ENCODE measurements around the gene GFI1B.
"Not testable (repeated sequence)": the region's sequence is repeated elsewhere in the genome, so short reads cannot be mapped to it uniquely, and the experiment has no call there.

GFI1B gene

GRCh38 chr9:132995121-132995420 is 16.6 kb downstream of the GFI1B start:
- H3K4me3 ChIP-seq (ENCODE audit: low read depth, low read length): no peak overlapping the region
- DNase-seq (ENCODE audit: low read depth, low spot score): no peak
- no peak for TF ChIP-seq CTCF (IDR thresholded peaks at IDR 0.05; ENCODE audit: low read depth, low read length)
- in situ Hi-C loops (cut with HindIII; ENCODE audit: low sequenced_read_pairs): no loop called here

GRCh38 chr9:132995879-132996278 is 17.4 kb downstream of the GFI1B start:
- no peak for TF ChIP-seq CTCF (IDR thresholded peaks at IDR 0.05; ENCODE audit: low read depth, low read length)
- in situ Hi-C loops (cut with HindIII; ENCODE audit: low sequenced_read_pairs): no loop called here
- H3K4me3 ChIP-seq (ENCODE audit: low read depth, low read length): no peak overlapping the region
- DNase-seq (ENCODE audit: low read depth, low spot score): no peak

GRCh38 chr9:132996526-132996925 is 18.0 kb downstream of the GFI1B start:
- in situ Hi-C loops (cut with HindIII; ENCODE audit: low sequenced_read_pairs): no loop called here
- no peak overlapping the region for H3K4me3 ChIP-seq (ENCODE audit: low read depth, low read length)
- TF ChIP-seq CTCF (IDR thresholded peaks at IDR 0.05; ENCODE audit: low read depth, low read length): no peak
- DNase-seq (ENCODE audit: low read depth, low spot score): no peak

GRCh38 chr9:132997591-132997990 is 19.1 kb downstream of the GFI1B start:
- DNase-seq (ENCODE audit: low read depth, low spot score): peak; percentile 8
- in situ Hi-C loops (cut with HindIII; ENCODE audit: low sequenced_read_pairs): no loop called here
- TF ChIP-seq CTCF (IDR thresholded peaks at IDR 0.05; ENCODE audit: low read depth, low read length): no peak
- no peak overlapping the region for H3K4me3 ChIP-seq (ENCODE audit: low read depth, low read length)

- in situ Hi-C loops (cut with HindIII; ENCODE audit: low sequenced_read_pairs); H3K4me3 ChIP-seq (ENCODE audit: low read depth, low read length); DNase-seq (ENCODE audit: low read depth, low spot score): not testable (repeated sequence)
Measured at GRCh38 chr9:132998221-132998620, 19.7 kb downstream of the GFI1B start.

GRCh38 chr9:132998831-132999635 is 20.5 kb downstream of the GFI1B start:
- H3K4me3 ChIP-seq (ENCODE audit: low read depth, low read length): no peak overlapping the region
- no peak for TF ChIP-seq CTCF (IDR thresholded peaks at IDR 0.05; ENCODE audit: low read depth, low read length)
- in situ Hi-C loops (cut with HindIII; ENCODE audit: low sequenced_read_pairs): no loop called here
- no peak for DNase-seq (ENCODE audit: low read depth, low spot score)

GRCh38 chr9:133002147-133003070 is 23.9 kb downstream of the GFI1B start:
- TF ChIP-seq CTCF (IDR thresholded peaks at IDR 0.05; ENCODE audit: low read depth, low read length): no peak
- in situ Hi-C loops (cut with HindIII; ENCODE audit: low sequenced_read_pairs): no loop called here
- H3K4me3 ChIP-seq (ENCODE audit: low read depth, low read length): no peak overlapping the region
- no peak for DNase-seq (ENCODE audit: low read depth, low spot score)
